Measurements from ENCODE around the gene ADPRM. TPM values are rescaled to one million over a fixed set of nuclear protein-coding genes. Genes with fewer than 3 reads are reported as not detected.

The ADPRM gene
- total RNA-seq, 2 donors from 2014 or later: 6.8 to 8.9 TPM

GRCh38 chr17:10661437-10661836 is 36.0 kb upstream of the ADPRM start:
- 87 to 89% methylated on average over 5 to 10 of the region's 10 CpGs for WGBS, 2 experiments (ENCODE audit: insufficient coverage in 1 of 2, insufficient read length in 1 of 2)
- Mint-ChIP-seq H3K27me3 (ENCODE audit: insufficient read depth) (no peaks in the 10 kb centered on the region), H3K27ac (no peak overlapping the region), H3K36me3 (ENCODE audit: low read depth) (no peaks in the 10 kb centered on the region), H3K4me3 (no peak overlapping the region), H3K4me1 (no peaks in the 10 kb centered on the region), H3K9me3 (no peaks in the 10 kb centered on the region)
- Histone ChIP-seq H3K4me3 (ENCODE audit: low read length) (no peak overlapping the region), H3K27me3 (ENCODE audit: control insufficient read depth, insufficient read depth, low read length, poor library complexity, severe bottlenecking) (no peaks in the 10 kb centered on the region), H3K4me1 (ENCODE audit: control insufficient read depth, insufficient read depth, low read length) (no peaks in the 10 kb centered on the region), H3K9ac (ENCODE audit: extremely low read depth, low read length, poor library complexity, severe bottlenecking) (no peak overlapping the region), H3K36me3 (ENCODE audit: control insufficient read depth, insufficient read depth, low read length) (no peaks in the 10 kb centered on the region), H3K27ac (ENCODE audit: low read depth, low read length) (no peak overlapping the region), H3K9me3 (ENCODE audit: control insufficient read depth, low read length) (no peaks in the 10 kb centered on the region)
- DNase-seq: no peak
- TF ChIP-seq, protein P1, sequence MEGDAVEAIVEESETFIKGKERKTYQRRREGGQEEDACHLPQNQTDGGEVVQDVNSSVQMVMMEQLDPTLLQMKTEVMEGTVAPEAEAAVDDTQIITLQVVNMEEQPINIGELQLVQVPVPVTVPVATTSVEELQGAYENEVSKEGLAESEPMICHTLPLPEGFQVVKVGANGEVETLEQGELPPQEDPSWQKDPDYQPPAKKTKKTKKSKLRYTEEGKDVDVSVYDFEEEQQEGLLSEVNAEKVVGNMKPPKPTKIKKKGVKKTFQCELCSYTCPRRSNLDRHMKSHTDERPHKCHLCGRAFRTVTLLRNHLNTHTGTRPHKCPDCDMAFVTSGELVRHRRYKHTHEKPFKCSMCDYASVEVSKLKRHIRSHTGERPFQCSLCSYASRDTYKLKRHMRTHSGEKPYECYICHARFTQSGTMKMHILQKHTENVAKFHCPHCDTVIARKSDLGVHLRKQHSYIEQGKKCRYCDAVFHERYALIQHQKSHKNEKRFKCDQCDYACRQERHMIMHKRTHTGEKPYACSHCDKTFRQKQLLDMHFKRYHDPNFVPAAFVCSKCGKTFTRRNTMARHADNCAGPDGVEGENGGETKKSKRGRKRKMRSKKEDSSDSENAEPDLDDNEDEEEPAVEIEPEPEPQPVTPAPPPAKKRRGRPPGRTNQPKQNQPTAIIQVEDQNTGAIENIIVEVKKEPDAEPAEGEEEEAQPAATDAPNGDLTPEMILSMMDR (conservative IDR thresholded peaks at IDR 0.05): no peak

DNA sequence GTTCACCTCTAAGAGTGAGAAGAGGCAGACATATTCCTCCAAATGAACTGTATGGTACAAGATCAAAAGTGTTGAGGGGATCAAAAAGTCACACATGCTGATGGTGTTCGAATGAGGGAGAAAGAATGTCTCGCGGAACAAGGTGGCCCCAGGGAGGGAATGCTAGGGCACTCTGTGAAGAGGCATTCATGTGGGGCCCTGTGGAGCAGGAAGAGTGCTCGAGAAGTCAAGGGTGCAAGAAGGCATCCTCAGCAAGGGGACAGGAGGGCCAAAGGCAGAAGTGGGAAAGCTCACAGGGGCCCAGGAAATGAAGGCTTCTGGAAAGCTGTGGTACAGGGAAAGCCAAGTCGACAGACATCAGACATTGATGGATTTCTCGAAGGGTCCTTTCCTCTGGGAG is 34.2 kb upstream of the ADPRM start:
- Histone ChIP-seq H3K4me1 (ENCODE audit: control insufficient read depth, insufficient read depth, low read length) (no peaks in the 10 kb centered on the region), H3K27ac (ENCODE audit: low read depth, low read length) (no peak overlapping the region), H3K27me3 (ENCODE audit: control insufficient read depth, insufficient read depth, low read length, poor library complexity, severe bottlenecking) (no peaks in the 10 kb centered on the region), H3K4me3 (ENCODE audit: low read length) (no peak overlapping the region), H3K9ac (ENCODE audit: extremely low read depth, low read length, poor library complexity, severe bottlenecking) (no peak overlapping the region), H3K9me3 (ENCODE audit: control insufficient read depth, low read length) (no peaks in the 10 kb centered on the region), H3K36me3 (ENCODE audit: control insufficient read depth, insufficient read depth, low read length) (no peaks in the 10 kb centered on the region)
- no peaks in the 10 kb centered on the region for H3K36me3 Mint-ChIP-seq (ENCODE audit: low read depth)
- H3K9me3 Mint-ChIP-seq: no peaks in the 10 kb centered on the region
- H3K27ac Mint-ChIP-seq: no peak overlapping the region
- no peaks in the 10 kb centered on the region for H3K4me1 Mint-ChIP-seq
- 91 to 98% methylated on average over 3 to 6 of the region's 6 CpGs for WGBS, 2 experiments (ENCODE audit: insufficient coverage in 1 of 2, insufficient read length in 1 of 2)
- TF ChIP-seq, protein P1 (conservative IDR thresholded peaks at IDR 0.05): no peak
- no peak for DNase-seq
- H3K27me3 Mint-ChIP-seq (ENCODE audit: insufficient read depth): no peaks in the 10 kb centered on the region
- H3K4me3 Mint-ChIP-seq: no peak overlapping the region

DNA sequence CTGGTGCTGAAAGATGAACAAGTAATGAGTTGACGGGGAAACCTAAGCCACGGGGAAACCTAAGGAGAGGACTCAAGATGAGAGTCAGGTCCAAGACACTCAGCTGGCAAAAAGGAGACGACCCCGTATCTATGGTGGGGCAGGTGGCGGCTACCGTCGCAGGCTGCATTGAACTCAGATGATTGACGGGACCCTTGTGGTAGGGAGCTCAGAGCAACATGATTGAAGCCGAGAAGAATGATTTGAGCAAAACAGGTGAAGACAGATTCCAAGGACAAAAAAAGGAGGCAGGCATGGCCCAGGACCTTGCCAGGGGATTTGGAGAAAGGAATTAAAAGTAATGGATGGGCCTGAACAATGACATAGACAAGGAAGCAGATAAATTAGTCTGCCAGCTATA is 32.8 kb upstream of the ADPRM start:
- no peaks in the 10 kb centered on the region for H3K27me3 Mint-ChIP-seq (ENCODE audit: insufficient read depth)

More for the DNA sequence above, 32.8 kb upstream of the ADPRM start:
- Mint-ChIP-seq H3K4me1 (no peaks in the 10 kb centered on the region), H3K27ac (no peak overlapping the region), H3K9me3 (no peaks in the 10 kb centered on the region), H3K4me3 (no peak overlapping the region), H3K36me3 (ENCODE audit: low read depth) (no peaks in the 10 kb centered on the region)
- TF ChIP-seq, protein P1 (conservative IDR thresholded peaks at IDR 0.05): no peak
- Histone ChIP-seq H3K4me3 (ENCODE audit: low read length) (no peak overlapping the region), H3K9ac (ENCODE audit: extremely low read depth, low read length, poor library complexity, severe bottlenecking) (no peak overlapping the region), H3K36me3 (ENCODE audit: control insufficient read depth, insufficient read depth, low read length) (no peaks in the 10 kb centered on the region), H3K27me3 (ENCODE audit: control insufficient read depth, insufficient read depth, low read length, poor library complexity, severe bottlenecking) (no peaks in the 10 kb centered on the region), H3K4me1 (ENCODE audit: control insufficient read depth, insufficient read depth, low read length) (no peaks in the 10 kb centered on the region), H3K27ac (ENCODE audit: low read depth, low read length) (no peak overlapping the region), H3K9me3 (ENCODE audit: control insufficient read depth, low read length) (no peaks in the 10 kb centered on the region)
- WGBS, 2 experiments (ENCODE audit: insufficient coverage in 1 of 2, insufficient read length in 1 of 2): 94 to 95% methylated on average over 9 of the region's 9 CpGs
- no peak for DNase-seq

All from endodermal cell (in vitro differentiated cells).